ENCODE results near the gene NELFB. TPM values are rescaled to one million over a fixed set of nuclear protein-coding genes. Genes with fewer than 3 reads are reported as not detected.
A peak's percentile ranks its signal among the peaks of the same experiment; 100 is the strongest.

The NELFB gene
- total and polyA plus RNA-seq, 9 of the 15 experiments (the other 6 are each of a cell fraction or from before 2014, with no cell fraction given): 0.24 to 84.0 (median 29.7) TPM

DNA sequence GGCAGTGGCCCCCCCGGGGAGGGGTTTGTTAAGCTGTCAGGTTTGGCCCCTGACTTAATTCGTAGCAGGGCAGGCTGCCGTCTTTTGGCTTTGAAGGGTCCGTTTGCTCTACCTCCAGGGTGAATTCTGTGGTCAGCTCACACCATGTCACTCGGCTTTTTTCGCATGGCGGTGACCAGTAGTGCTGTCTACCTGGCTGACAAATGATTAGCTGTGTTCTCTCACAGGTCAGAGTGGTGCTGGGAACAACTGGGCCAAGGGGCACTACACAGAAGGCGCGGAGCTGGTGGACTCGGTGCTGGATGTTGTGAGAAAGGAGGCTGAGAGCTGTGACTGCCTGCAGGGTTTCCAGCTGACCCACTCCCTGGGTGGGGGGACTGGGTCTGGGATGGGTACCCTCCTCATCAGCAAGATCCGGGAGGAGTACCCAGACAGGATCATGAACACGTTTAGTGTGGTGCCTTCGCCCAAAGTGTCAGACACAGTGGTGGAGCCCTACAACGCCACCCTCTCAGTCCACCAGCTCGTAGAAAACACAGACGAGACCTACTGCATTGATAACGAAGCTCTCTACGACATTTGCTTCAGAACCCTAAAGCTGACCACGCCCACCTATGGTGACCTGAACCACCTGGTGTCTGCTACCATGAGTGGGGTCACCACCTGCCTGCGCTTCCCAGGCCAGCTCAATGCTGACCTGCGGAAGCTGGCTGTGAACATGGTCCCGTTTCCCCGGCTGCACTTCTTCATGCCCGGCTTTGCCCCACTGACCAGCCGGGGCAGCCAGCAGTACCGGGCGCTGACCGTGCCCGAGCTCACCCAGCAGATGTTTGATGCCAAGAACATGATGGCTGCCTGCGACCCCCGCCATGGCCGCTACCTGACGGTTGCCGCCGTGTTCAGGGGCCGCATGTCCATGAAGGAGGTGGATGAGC is 12.6 kb upstream of the NELFB start (continued):
- TF ChIP-seq MIER1 (IDR thresholded peaks at IDR 0.05; ENCODE audit: low read depth) (no peak), HNRNPLL (IDR thresholded peaks at IDR 0.05; ENCODE audit: low read depth, low read length, poor library complexity, severe bottlenecking) (peak; percentile 0), PRPF4 (IDR thresholded peaks at IDR 0.05; ENCODE audit: insufficient read depth, low read depth, low read length, poor library complexity, severe bottlenecking) (peak; percentile 37), POLR2AphosphoS5 (IDR thresholded peaks at IDR 0.05; ENCODE audit: control insufficient read depth, insufficient read depth, low read depth, low read length) (peak; percentile 47; the same call in 1 of the 2 replicates), ZNF212 (CRISPR knock-in tag; IDR thresholded peaks at IDR 0.05) (no peak), POLR2G (IDR thresholded peaks at IDR 0.05; ENCODE audit: low read depth, low read length) (peak; percentile 87), JUNB (CRISPR knock-in tag; conservative IDR thresholded peaks at IDR 0.05) (no peak), KLF13 (tag; IDR thresholded peaks at IDR 0.05; ENCODE audit: borderline replicate concordance, low read depth) (no peak), GATAD2B (IDR thresholded peaks at IDR 0.05; ENCODE audit: borderline replicate concordance) (no peak), GABPB2 (CRISPR knock-in tag; conservative IDR thresholded peaks at IDR 0.05) (no peak), HNRNPUL1 (IDR thresholded peaks at IDR 0.05; ENCODE audit: low read length) (0 out of 2 replicates have a peak, but pooled peaks have one; percentile 40)
- TF ChIP-seq, protein P1, sequence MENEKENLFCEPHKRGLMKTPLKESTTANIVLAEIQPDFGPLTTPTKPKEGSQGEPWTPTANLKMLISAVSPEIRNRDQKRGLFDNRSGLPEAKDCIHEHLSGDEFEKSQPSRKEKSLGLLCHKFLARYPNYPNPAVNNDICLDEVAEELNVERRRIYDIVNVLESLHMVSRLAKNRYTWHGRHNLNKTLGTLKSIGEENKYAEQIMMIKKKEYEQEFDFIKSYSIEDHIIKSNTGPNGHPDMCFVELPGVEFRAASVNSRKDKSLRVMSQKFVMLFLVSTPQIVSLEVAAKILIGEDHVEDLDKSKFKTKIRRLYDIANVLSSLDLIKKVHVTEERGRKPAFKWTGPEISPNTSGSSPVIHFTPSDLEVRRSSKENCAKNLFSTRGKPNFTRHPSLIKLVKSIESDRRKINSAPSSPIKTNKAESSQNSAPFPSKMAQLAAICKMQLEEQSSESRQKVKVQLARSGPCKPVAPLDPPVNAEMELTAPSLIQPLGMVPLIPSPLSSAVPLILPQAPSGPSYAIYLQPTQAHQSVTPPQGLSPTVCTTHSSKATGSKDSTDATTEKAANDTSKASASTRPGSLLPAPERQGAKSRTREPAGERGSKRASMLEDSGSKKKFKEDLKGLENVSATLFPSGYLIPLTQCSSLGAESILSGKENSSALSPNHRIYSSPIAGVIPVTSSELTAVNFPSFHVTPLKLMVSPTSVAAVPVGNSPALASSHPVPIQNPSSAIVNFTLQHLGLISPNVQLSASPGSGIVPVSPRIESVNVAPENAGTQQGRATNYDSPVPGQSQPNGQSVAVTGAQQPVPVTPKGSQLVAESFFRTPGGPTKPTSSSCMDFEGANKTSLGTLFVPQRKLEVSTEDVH (IDR thresholded peaks at IDR 0.05; ENCODE audit: low read depth, partially characterized antibody): no peak
- TF ChIP-seq, protein P2, sequence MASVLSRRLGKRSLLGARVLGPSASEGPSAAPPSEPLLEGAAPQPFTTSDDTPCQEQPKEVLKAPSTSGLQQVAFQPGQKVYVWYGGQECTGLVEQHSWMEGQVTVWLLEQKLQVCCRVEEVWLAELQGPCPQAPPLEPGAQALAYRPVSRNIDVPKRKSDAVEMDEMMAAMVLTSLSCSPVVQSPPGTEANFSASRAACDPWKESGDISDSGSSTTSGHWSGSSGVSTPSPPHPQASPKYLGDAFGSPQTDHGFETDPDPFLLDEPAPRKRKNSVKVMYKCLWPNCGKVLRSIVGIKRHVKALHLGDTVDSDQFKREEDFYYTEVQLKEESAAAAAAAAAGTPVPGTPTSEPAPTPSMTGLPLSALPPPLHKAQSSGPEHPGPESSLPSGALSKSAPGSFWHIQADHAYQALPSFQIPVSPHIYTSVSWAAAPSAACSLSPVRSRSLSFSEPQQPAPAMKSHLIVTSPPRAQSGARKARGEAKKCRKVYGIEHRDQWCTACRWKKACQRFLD (CRISPR knock-in tag; IDR thresholded peaks at IDR 0.05): no peak
- TF ChIP-seq, protein P3, sequence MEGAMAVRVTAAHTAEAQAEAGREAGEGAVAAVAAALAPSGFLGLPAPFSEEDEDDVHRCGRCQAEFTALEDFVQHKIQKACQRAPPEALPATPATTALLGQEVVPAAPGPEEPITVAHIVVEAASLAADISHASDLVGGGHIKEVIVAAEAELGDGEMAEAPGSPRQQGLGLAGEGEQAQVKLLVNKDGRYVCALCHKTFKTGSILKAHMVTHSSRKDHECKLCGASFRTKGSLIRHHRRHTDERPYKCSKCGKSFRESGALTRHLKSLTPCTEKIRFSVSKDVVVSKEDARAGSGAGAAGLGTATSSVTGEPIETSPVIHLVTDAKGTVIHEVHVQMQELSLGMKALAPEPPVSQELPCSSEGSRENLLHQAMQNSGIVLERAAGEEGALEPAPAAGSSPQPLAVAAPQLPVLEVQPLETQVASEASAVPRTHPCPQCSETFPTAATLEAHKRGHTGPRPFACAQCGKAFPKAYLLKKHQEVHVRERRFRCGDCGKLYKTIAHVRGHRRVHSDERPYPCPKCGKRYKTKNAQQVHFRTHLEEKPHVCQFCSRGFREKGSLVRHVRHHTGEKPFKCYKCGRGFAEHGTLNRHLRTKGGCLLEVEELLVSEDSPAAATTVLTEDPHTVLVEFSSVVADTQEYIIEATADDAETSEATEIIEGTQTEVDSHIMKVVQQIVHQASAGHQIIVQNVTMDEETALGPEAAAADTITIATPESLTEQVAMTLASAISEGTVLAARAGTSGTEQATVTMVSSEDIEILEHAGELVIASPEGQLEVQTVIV (CRISPR knock-in tag; IDR thresholded peaks at IDR 0.05; ENCODE audit: borderline replicate concordance): no peak
- TF ChIP-seq, protein P4, sequence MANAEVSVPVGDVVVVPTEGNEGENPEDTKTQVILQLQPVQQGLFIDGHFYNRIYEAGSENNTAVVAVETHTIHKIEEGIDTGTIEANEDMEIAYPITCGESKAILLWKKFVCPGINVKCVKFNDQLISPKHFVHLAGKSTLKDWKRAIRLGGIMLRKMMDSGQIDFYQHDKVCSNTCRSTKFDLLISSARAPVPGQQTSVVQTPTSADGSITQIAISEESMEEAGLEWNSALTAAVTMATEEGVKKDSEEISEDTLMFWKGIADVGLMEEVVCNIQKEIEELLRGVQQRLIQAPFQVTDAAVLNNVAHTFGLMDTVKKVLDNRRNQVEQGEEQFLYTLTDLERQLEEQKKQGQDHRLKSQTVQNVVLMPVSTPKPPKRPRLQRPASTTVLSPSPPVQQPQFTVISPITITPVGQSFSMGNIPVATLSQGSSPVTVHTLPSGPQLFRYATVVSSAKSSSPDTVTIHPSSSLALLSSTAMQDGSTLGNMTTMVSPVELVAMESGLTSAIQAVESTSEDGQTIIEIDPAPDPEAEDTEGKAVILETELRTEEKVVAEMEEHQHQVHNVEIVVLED (CRISPR knock-in tag; IDR thresholded peaks at IDR 0.05): no peak
- TF ChIP-seq, protein P5, sequence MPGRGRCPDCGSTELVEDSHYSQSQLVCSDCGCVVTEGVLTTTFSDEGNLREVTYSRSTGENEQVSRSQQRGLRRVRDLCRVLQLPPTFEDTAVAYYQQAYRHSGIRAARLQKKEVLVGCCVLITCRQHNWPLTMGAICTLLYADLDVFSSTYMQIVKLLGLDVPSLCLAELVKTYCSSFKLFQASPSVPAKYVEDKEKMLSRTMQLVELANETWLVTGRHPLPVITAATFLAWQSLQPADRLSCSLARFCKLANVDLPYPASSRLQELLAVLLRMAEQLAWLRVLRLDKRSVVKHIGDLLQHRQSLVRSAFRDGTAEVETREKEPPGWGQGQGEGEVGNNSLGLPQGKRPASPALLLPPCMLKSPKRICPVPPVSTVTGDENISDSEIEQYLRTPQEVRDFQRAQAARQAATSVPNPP (IDR thresholded peaks at IDR 0.05; ENCODE audit: borderline replicate concordance, insufficient read depth, insufficient read length): no peak
